B cell (primary cell): ENCODE data around the gene EFL1. TPM values are rescaled to one million over a fixed set of nuclear protein-coding genes. Genes with fewer than 3 reads are reported as not detected.

Experiments used
- ATAC-seq: fragments of 200-7000 bp; cut with Tn5 transposase; one replicate; pipeline ENCODE4 v1.10.0; 2021; ENCODE audit warnings: low read depth, mild to moderate bottlenecking, moderate number of reproducible peaks, moderate library complexity
- CTCF ChIA-PET: fragments of 350-600 bp; sonication (Branson Sonifier 250); formaldehyde crosslinking; loops from one replicate; lab custom pipeline; 2021; ENCODE audit warnings: antibody characterized with exemption, inconsistent platforms; lab: Charles Lee
- POLR2A ChIA-PET: fragments of 350-600 bp; sonication (Branson Sonifier 250); formaldehyde crosslinking; loops from one replicate; lab custom pipeline; 2021; ENCODE audit warnings: antibody characterized with exemption; lab: Charles Lee
- DNase-seq: peaks from one replicate; pipeline ENCODE4 v3.0.0; 2013
- H2AFZ ChIP-seq: 2 replicates; pipeline ENCODE4 v1.6.1; 2012; ENCODE audit warnings: mild to moderate bottlenecking, low read depth, low read length; ENCODE audit not compliant: insufficient read depth, poor library complexity, severe bottlenecking
- H3K27ac ChIP-seq, 2 donors: 1 replicate in 1 of 2; 2 replicates in 1 of 2; pipeline ENCODE4 v1.5.1; 2012 to 2013; ENCODE audit warnings: low read length in 2 of 2, mild to moderate bottlenecking in 2 of 2, moderate library complexity in 1 of 2
- H3K27me3 ChIP-seq, 4 experiments: fragments of 200-600 bp in 1 of 4; sonication (generic) in 1 of 4; replicated peaks in 1 of 4; 1 replicate in 2 of 4; 2 replicates in 2 of 4; pipeline versions ENCODE4 v1.6.1 to v1.7.0; 2013 to 2016; ENCODE audit warnings: low read length in 3 of 4, mild to moderate bottlenecking in 2 of 4, mixed read lengths in 1 of 4, moderate library complexity in 1 of 4; ENCODE audit not compliant: insufficient read depth in 4 of 4, control insufficient read depth in 3 of 4; ENCODE audit errors: control extremely low read depth in 1 of 4
- H3K36me3 ChIP-seq, 2 experiments: replicated peaks in 1 of 2; 1 replicate in 1 of 2; 2 replicates in 1 of 2; pipeline versions ENCODE4 v1.6.1 to v1.7.1; 2013; ENCODE audit warnings: low read length in 1 of 2; ENCODE audit not compliant: insufficient read depth in 2 of 2, control insufficient read depth in 1 of 2; ENCODE audit errors: control extremely low read depth in 1 of 2, extremely low read depth in 1 of 2
- H3K4me1 ChIP-seq, 2 donors: fragments of 200-600 bp in 1 of 2; sonication (generic) in 1 of 2; 1 replicate in 1 of 2; 2 replicates in 1 of 2; pipeline versions ENCODE4 v1.5.1 to v1.6.1; 2013 to 2017; ENCODE audit warnings: low read length in 2 of 2; ENCODE audit not compliant: control insufficient read depth in 2 of 2, insufficient read depth in 2 of 2
- H3K4me2 ChIP-seq: replicated peaks from 2 replicates; pipeline ENCODE3; 2012; ENCODE audit warnings: mild to moderate bottlenecking, low read depth, low read length; ENCODE audit not compliant: poor library complexity, severe bottlenecking
- H3K4me3 ChIP-seq, 5 experiments: fragments of 200-600 bp in 1 of 5; sonication (generic) in 1 of 5; 1 replicate in 3 of 5; 2 replicates in 2 of 5; pipeline versions ENCODE4 v1.5.1 to v1.7.0; 2011 to 2016; ENCODE audit warnings: low read length in 4 of 5, mild to moderate bottlenecking in 4 of 5, low read depth in 2 of 5, control low read depth in 1 of 5, moderate library complexity in 1 of 5; ENCODE audit not compliant: insufficient read depth in 1 of 5; ENCODE audit errors: control extremely low read depth in 1 of 5, extremely low read depth in 1 of 5
- H3K79me2 ChIP-seq: fragments of 200-600 bp; sonication (generic); one replicate; pipeline ENCODE4 v1.6.0; 2016; ENCODE audit warnings: low read length; ENCODE audit not compliant: control insufficient read depth, insufficient read depth
- H3K9ac ChIP-seq: fragments of 200-600 bp; sonication (generic); 2 replicates; pipeline ENCODE4 v1.6.1; 2017; ENCODE audit warnings: mild to moderate bottlenecking, low read length, moderate library complexity
- H3K9me3 ChIP-seq, 3 donors: one replicate each; pipeline versions ENCODE4 v1.6.1 to v1.7.1; 2013; ENCODE audit warnings: low read length in 2 of 3; ENCODE audit not compliant: control insufficient read depth in 2 of 3, insufficient read depth in 1 of 3; ENCODE audit errors: control extremely low read depth in 1 of 3
- H4K20me1 ChIP-seq: 2 replicates; pipeline ENCODE4 v1.6.0; 2012; ENCODE audit warnings: mild to moderate bottlenecking, low read length; ENCODE audit not compliant: insufficient read depth, control insufficient read depth, poor library complexity, severe bottlenecking
- H3K27ac Mint-ChIP-seq: one replicate; pipeline ENCODE4 v1.8.0; 2021; ENCODE audit warnings: mixed read lengths
- H3K27me3 Mint-ChIP-seq: one replicate; pipeline ENCODE4 v1.8.0; 2021; ENCODE audit warnings: mixed read lengths
- H3K4me1 Mint-ChIP-seq: one replicate; pipeline ENCODE4 v1.8.0; 2021; ENCODE audit warnings: mixed read lengths
- H3K4me3 Mint-ChIP-seq: one replicate; pipeline ENCODE4 v1.8.0; 2021; ENCODE audit warnings: mixed read lengths
- H3K9me3 Mint-ChIP-seq: one replicate; pipeline ENCODE4 v1.8.0; 2022; ENCODE audit warnings: mixed read lengths; ENCODE audit not compliant: insufficient read depth
- EZH2 ChIP-seq: IDR thresholded peaks from 2 replicates; pipeline ENCODE4 v1.6.1; 2012; ENCODE audit warnings: borderline replicate concordance, low read depth, mild to moderate bottlenecking, moderate library complexity, low read length; ENCODE audit not compliant: insufficient read depth, poor library complexity, severe bottlenecking
- WGBS: methylation state at CpG from one replicate; pipeline ENCODE4 v1.1.5; 2013; ENCODE audit warnings: missing lambda C conversion rate; ENCODE audit not compliant: insufficient coverage; 5-methylcytosine and 5-hydroxymethylcytosine counted together
- intact Hi-C: fragments of 100-400 bp; cut with micrococcal nuclease; formaldehyde crosslinking; loops from one replicate; pipeline ENCODE4 v1.10.0; 2022
- polyA plus RNA-seq: library from polyadenylated mRNA; depleted of rRNA; stranded (reverse); fragments of >200 nt; gene quantifications from 2 replicates; pipeline ENCODE4 v1.2.3, GENCODE V29; 2012
- total RNA-seq, 2 donors: library from RNA; stranded (reverse); fragments of 120-200 nt in 1 of 2; gene quantifications; 1 replicate in 1 of 2; 2 replicates in 1 of 2; pipeline versions ENCODE4 v1.2.3 to v1.2.4, GENCODE V29; 2013 to 2022
- TF ChIP-seq, protein P1 (sequence below): fragments of 200-600 bp; IDR thresholded peaks from one replicate; pipeline ENCODE4 v1.8.0; 2022; ENCODE audit warnings: antibody characterized with exemption, mild to moderate bottlenecking

EFL1 gene
- total and polyA plus RNA-seq, 2 donors (not counting 1 experiment from before 2014, with no cell fraction given): 8.2 to 25.8 TPM

DNA sequence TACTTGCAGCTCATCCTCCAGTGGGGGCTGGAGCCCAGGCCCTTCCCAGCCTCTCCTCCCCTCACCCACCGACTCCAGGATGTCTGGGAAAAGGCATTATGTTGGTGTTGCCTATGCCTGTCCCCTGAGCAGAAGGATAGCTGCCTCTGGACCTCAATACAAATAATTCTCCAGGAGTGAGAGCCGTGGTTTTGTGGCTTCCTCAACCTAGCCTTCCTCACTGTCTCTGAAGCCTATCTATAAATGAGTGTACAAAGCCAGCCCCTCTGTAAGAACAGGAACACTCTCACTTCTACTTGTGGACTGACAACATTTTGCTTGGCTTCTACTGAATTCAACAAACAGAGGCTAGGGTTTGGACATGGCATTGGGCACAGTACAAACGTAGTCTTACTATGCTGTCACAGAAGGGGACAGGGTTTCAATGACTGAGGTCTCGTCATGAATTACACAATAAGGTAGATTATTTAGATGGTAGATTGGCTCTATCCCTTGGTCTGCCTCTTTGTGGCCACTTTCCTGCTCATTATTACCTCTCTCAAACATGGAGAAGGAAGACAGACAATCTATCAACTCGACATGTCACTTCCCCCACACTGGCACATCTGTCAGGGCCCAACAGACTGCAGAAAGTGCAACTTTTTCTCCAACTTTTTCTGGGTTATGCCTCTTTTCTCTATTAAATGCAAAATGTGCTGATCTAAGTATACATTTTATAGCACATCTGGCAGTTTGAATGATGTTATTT, 134.0 kb downstream of the EFL1 start:
- WGBS: 27% methylated on average over 2 of the region's 5 CpGs
- CTCF ChIA-PET: no interaction called here
- Mint-ChIP-seq H3K4me1 (no peaks in the 10 kb centered on the region), H3K9me3 (no peaks in the 10 kb centered on the region), H3K4me3 (no peak overlapping the region), H3K27ac (no peak overlapping the region), H3K27me3 (no peaks in the 10 kb centered on the region)
- Histone ChIP-seq H3K36me3 (peaks cover 0 to 48% of the 10 kb centered on the region in 2 experiments), H3K4me3 (no peak overlapping the region), H3K4me2 (no peak overlapping the region), H3K27ac (no peak overlapping the region), H4K20me1 (no peaks in the 10 kb centered on the region), H3K9me3 (no peaks in the 10 kb centered on the region), H3K27me3 (no peaks in the 10 kb centered on the region), H3K79me2 (no peaks in the 10 kb centered on the region), H3K4me1 (no peaks in the 10 kb centered on the region), H3K9ac (no peak overlapping the region), H2AFZ (no peak overlapping the region)
- intact Hi-C loops: no loop called here
- POLR2A ChIA-PET: no interaction called here
- TF ChIP-seq, protein P1, sequence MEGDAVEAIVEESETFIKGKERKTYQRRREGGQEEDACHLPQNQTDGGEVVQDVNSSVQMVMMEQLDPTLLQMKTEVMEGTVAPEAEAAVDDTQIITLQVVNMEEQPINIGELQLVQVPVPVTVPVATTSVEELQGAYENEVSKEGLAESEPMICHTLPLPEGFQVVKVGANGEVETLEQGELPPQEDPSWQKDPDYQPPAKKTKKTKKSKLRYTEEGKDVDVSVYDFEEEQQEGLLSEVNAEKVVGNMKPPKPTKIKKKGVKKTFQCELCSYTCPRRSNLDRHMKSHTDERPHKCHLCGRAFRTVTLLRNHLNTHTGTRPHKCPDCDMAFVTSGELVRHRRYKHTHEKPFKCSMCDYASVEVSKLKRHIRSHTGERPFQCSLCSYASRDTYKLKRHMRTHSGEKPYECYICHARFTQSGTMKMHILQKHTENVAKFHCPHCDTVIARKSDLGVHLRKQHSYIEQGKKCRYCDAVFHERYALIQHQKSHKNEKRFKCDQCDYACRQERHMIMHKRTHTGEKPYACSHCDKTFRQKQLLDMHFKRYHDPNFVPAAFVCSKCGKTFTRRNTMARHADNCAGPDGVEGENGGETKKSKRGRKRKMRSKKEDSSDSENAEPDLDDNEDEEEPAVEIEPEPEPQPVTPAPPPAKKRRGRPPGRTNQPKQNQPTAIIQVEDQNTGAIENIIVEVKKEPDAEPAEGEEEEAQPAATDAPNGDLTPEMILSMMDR: no peak
- TF ChIP-seq EZH2: no peak
- ATAC-seq (no peak), DNase-seq (no peak)

DNA sequence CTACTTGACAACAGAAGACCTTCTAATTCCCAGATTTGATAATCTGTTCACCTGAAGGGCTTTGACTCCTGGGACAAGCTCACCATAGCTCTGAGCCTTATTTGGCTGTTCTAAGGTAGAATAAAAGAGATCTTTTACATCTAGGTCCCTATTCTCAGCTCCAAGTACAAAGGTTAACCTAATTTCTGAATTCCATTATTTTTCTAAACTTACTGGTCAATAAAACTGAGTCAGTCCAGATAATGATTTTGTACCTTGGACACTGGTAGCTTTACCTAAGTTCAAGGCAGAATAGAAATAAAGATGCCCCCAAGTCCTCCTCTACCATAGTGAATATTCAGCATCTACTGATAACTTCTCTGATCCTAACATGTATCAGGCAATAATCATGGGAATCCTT, 135.0 kb downstream of the EFL1 start:
- Histone ChIP-seq H3K27ac (no peak overlapping the region), H3K4me3 (no peak overlapping the region), H3K4me2 (no peak overlapping the region), H3K9ac (no peak overlapping the region), H3K4me1 (no peaks in the 10 kb centered on the region), H3K79me2 (no peaks in the 10 kb centered on the region), H3K9me3 (no peaks in the 10 kb centered on the region), H2AFZ (no peak overlapping the region), H4K20me1 (no peaks in the 10 kb centered on the region), H3K36me3 (peaks cover 0 to 44% of the 10 kb centered on the region in 2 experiments), H3K27me3 (no peaks in the 10 kb centered on the region)
- TF ChIP-seq EZH2: no peak
- TF ChIP-seq, protein P1: no peak
- Mint-ChIP-seq H3K4me1 (no peaks in the 10 kb centered on the region), H3K27me3 (no peaks in the 10 kb centered on the region), H3K27ac (no peak overlapping the region), H3K9me3 (no peaks in the 10 kb centered on the region), H3K4me3 (no peak overlapping the region)
- ChIA-PET POLR2A (no interaction called here), CTCF (interaction anchor here (0.7 kb wide), 1 partner anchor 15 kb away, joined by 3 read pairs; no protein-coding TSS in a partner anchor)
- intact Hi-C loops: no loop called here
- no peak for ATAC-seq
- DNase-seq: no peak
